Stimulated activated CD4-positive, alpha-beta T cell treated with anti-CD3 and anti-CD28 coated beads, Interleukin-1b, Interleukin-23, amount 100 ng/mL, for 4 hours (primary cell): ENCODE data around the gene CYSTM1.

ENCODE experiments used
- DNase-seq, 2 donors: peaks; one replicate each; pipeline ENCODE4 v3.0.0-alpha.2; 2020; ENCODE audit warnings: low read depth in 2 of 2

The CYSTM1 gene

GRCh38 chr5:140236891-140237598 lies 62.1 kb downstream of the CYSTM1 start:
- no peak for DNase-seq

- no peak for DNase-seq
These were observed 63.8 kb downstream of the CYSTM1 start for GRCh38 chr5:140238756-140239155.

- DNase-seq = no peak
These were observed 64.5 kb downstream of the CYSTM1 start for GRCh38 chr5:140239461-140239860.

- DNase-seq = peak; percentile 30 to 52
These were observed 65.1 kb downstream of the CYSTM1 start for GRCh38 chr5:140239939-140240700.

GRCh38 chr5:140240987-140241706 lies 66.2 kb downstream of the CYSTM1 start:
- no peak for DNase-seq

- no peak for DNase-seq
These were observed 67.1 kb downstream of the CYSTM1 start for GRCh38 chr5:140242099-140242498.

- no peak for DNase-seq
These were observed 68.0 kb downstream of the CYSTM1 start for GRCh38 chr5:140242890-140243585.

- no peak for DNase-seq
These were observed 68.8 kb downstream of the CYSTM1 start for GRCh38 chr5:140243706-140244250.

- peak; percentile 71 to 73 for DNase-seq
These were observed 69.6 kb downstream of the CYSTM1 start for GRCh38 chr5:140244525-140245025.

- DNase-seq = no peak
These were observed 70.4 kb downstream of the CYSTM1 start for GRCh38 chr5:140245341-140245740.

GRCh38 chr5:140245926-140246325 lies 70.9 kb downstream of the CYSTM1 start:
- DNase-seq = no peak

- no peak for DNase-seq
These were observed 71.6 kb downstream of the CYSTM1 start for GRCh38 chr5:140246378-140247122.

GRCh38 chr5:140248414-140248813 lies 73.4 kb downstream of the CYSTM1 start:
- no peak for DNase-seq

GRCh38 chr5:140249536-140249935 lies 74.5 kb downstream of the CYSTM1 start:
- DNase-seq = no peak

- DNase-seq = no peak
These were observed 75.4 kb downstream of the CYSTM1 start for GRCh38 chr5:140250386-140250785.

- DNase-seq = peak; percentile 14 to 34
These were observed 76.6 kb downstream of the CYSTM1 start for GRCh38 chr5:140251527-140251973.

- DNase-seq = no peak
These were observed 77.6 kb downstream of the CYSTM1 start for GRCh38 chr5:140252470-140253126.

GRCh38 chr5:140253985-140254384 lies 79.0 kb downstream of the CYSTM1 start:
- no peak for DNase-seq

- no peak for DNase-seq
These were observed 80.6 kb downstream of the CYSTM1 start for GRCh38 chr5:140255460-140256157.
